ENCODE data around the gene ULK2.

DNA sequence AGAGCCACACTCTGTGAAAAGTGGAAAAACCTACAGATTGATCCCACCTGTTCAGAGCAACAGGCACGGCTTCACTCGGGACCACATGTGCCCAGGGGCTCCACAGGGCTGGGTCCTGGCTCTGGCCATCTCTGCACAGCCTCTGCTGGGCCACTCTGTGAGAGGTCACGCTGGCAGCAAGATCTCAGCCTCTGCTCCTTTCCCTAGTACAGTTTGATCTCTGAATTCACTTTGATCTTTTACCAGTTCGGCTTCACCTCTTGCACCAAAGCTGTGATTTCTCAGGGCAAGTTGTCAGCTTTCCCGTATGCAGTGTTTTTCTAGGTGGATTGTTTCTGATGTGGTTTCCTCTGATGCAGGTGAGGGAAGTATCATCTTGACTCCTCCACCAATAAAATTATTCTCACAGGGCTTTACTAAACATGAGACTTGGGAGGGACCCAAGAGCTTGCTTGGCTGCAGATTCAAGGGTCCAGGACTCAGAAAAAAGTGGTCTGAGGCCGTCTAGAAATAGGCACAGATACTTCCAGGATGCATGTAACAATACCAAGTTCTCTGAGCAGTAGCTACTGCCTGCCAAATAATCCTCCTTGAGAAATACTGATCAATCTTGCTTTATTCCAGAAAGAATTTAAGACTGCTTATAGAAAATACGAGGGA, 95.6 kb downstream of the ULK2 start:
- TF ChIP-seq, protein P1, sequence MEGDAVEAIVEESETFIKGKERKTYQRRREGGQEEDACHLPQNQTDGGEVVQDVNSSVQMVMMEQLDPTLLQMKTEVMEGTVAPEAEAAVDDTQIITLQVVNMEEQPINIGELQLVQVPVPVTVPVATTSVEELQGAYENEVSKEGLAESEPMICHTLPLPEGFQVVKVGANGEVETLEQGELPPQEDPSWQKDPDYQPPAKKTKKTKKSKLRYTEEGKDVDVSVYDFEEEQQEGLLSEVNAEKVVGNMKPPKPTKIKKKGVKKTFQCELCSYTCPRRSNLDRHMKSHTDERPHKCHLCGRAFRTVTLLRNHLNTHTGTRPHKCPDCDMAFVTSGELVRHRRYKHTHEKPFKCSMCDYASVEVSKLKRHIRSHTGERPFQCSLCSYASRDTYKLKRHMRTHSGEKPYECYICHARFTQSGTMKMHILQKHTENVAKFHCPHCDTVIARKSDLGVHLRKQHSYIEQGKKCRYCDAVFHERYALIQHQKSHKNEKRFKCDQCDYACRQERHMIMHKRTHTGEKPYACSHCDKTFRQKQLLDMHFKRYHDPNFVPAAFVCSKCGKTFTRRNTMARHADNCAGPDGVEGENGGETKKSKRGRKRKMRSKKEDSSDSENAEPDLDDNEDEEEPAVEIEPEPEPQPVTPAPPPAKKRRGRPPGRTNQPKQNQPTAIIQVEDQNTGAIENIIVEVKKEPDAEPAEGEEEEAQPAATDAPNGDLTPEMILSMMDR (IDR thresholded peaks at IDR 0.05), result no peak
- no peak for TF ChIP-seq POLR2A (IDR thresholded peaks at IDR 0.05)

Measured in heart left ventricle (tissue), 13 donors.